Testis (tissue), 3 donors: ENCODE data around the gene ZGPAT. TPM values are rescaled to one million over a fixed set of nuclear protein-coding genes. Genes with fewer than 3 reads are reported as not detected.

ENCODE experiments used
- DNase-seq: peaks from one replicate; pipeline ENCODE4 v3.0.0-alpha.2; 2019
- H3K27ac ChIP-seq, 2 donors: fragments of 200-600 bp; sonication (generic); one replicate each; pipeline ENCODE4 v1.5.1; 2019
- H3K27me3 ChIP-seq: fragments of 200-600 bp; sonication (generic); one replicate; pipeline ENCODE4 v1.5.1; 2019
- H3K36me3 ChIP-seq: fragments of 200-600 bp; sonication (generic); one replicate; pipeline ENCODE4 v1.5.1; 2017; ENCODE audit warnings: low read depth; ENCODE audit errors: missing control alignments
- H3K4me1 ChIP-seq: fragments of 200-600 bp; sonication (generic); one replicate; pipeline ENCODE4 v1.5.1; 2019
- H3K4me3 ChIP-seq, 2 donors: fragments of 200-600 bp; sonication (generic); one replicate each; pipeline ENCODE4 v1.5.1; 2017 to 2019
- H3K9me3 ChIP-seq: fragments of 200-600 bp; sonication (generic); one replicate; pipeline ENCODE4 v1.5.1; 2017
- POLR2A ChIP-seq: fragments of 450-650 bp; IDR thresholded peaks from one replicate; pipeline ENCODE4 v1.6.1; 2017; ENCODE audit warnings: antibody characterized with exemption, mild to moderate bottlenecking, moderate library complexity
- WGBS, 2 donors: methylation state at CpG; one replicate each; pipeline ENCODE4 v1.1.5; 2018; 5-methylcytosine and 5-hydroxymethylcytosine counted together
- intact Hi-C: fragments of 100-400 bp; cut with DNase I; formaldehyde crosslinking; loops from one replicate; pipeline ENCODE4 v1.15.1; 2023; ENCODE audit warnings: low total_unique reads
- polyA plus RNA-seq: library from polyadenylated mRNA; stranded (reverse); fragments of 350-450 nt; fragmentation: Illumina TruSeq; extraction: RNeasy Lipid Tissue Mini Kit (QIAGEN cat#74804); gene quantifications from one replicate; pipeline ENCODE4 v1.2.3, GENCODE V29; 2014; ENCODE audit warnings: low read depth, low replicate concordance; ENCODE audit not compliant: insufficient read depth
- total RNA-seq, 2 donors: library from RNA; depleted of rRNA; stranded (reverse); fragments of >200 nt; gene quantifications; one replicate each; pipeline ENCODE4 v1.2.3, GENCODE V29; 2016
- TF ChIP-seq, protein P1 (sequence below), 3 experiments: fragments of 450-650 bp in 2 of 3; fragments of 200-600 bp in 1 of 3; sonication (generic) in 1 of 3; IDR thresholded peaks; one replicate each; pipeline ENCODE4 v1.5.1; 2016 to 2019; ENCODE audit warnings: antibody characterized with exemption in 3 of 3, mild to moderate bottlenecking in 2 of 3, moderate library complexity in 1 of 3

ZGPAT gene
- total and polyA plus RNA-seq, 3 donors from 2014 or later = 43.1 to 57.3 (median 53.1) TPM

GRCh38 chr20:63696306-63696627 lies 11.6 kb upstream of the ZGPAT start:
- no peak overlapping the region for H3K27ac ChIP-seq
- no peaks in the 10 kb centered on the region for H3K36me3 ChIP-seq
- no peaks in the 10 kb centered on the region for H3K27me3 ChIP-seq
- TF ChIP-seq, protein P1, sequence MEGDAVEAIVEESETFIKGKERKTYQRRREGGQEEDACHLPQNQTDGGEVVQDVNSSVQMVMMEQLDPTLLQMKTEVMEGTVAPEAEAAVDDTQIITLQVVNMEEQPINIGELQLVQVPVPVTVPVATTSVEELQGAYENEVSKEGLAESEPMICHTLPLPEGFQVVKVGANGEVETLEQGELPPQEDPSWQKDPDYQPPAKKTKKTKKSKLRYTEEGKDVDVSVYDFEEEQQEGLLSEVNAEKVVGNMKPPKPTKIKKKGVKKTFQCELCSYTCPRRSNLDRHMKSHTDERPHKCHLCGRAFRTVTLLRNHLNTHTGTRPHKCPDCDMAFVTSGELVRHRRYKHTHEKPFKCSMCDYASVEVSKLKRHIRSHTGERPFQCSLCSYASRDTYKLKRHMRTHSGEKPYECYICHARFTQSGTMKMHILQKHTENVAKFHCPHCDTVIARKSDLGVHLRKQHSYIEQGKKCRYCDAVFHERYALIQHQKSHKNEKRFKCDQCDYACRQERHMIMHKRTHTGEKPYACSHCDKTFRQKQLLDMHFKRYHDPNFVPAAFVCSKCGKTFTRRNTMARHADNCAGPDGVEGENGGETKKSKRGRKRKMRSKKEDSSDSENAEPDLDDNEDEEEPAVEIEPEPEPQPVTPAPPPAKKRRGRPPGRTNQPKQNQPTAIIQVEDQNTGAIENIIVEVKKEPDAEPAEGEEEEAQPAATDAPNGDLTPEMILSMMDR (IDR thresholded peaks at IDR 0.05) = no peak
- no peak for TF ChIP-seq POLR2A
- no peaks in the 10 kb centered on the region for H3K9me3 ChIP-seq
- intact Hi-C loops = no loop called here
- no peak overlapping the region for H3K4me3 ChIP-seq
- peaks cover 19% of the 10 kb centered on the region for H3K4me1 ChIP-seq
- WGBS, 2 donors = 59% methylated on average over 6 of the region's 6 CpGs; no CpG with 5 or more reads in 1 of the 2 donors
- DNase-seq = no peak

DNA sequence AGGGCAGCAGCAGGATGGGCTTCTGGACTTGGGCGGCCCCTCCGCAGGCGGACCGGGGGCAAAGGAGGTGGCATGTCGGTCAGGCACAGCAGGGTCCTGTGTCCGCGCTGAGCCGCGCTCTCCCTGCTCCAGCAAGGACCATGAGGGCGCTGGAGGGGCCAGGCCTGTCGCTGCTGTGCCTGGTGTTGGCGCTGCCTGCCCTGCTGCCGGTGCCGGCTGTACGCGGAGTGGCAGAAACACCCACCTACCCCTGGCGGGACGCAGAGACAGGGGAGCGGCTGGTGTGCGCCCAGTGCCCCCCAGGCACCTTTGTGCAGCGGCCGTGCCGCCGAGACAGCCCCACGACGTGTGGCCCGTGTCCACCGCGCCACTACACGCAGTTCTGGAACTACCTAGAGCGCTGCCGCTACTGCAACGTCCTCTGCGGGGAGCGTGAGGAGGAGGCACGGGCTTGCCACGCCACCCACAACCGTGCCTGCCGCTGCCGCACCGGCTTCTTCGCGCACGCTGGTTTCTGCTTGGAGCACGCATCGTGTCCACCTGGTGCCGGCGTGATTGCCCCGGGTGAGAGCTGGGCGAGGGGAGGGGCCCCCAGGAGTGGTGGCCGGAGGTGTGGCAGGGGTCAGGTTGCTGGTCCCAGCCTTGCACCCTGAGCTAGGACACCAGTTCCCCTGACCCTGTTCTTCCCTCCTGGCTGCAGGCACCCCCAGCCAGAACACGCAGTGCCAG lies 11.0 kb upstream of the ZGPAT start, which contains the start of gene TNFRSF6B:
Gene TNFRSF6B, plus strand, starts transcription at position 25 of the 729 bp plus-strand sequence. Its CDS starts 116 bp downstream, at position 141.
- no peak within 1 kb of the TSS for H3K27ac ChIP-seq
- WGBS, 2 donors = 69 to 70% methylated on average over 24 to 52 of the region's 52 CpGs
- H3K4me3 ChIP-seq = no peak within 1 kb of the TSS
- TF ChIP-seq, protein P1 (IDR thresholded peaks at IDR 0.05) = no peak
- TF ChIP-seq POLR2A = no peak
- no peaks in the 10 kb centered on the region for H3K36me3 ChIP-seq
- no peaks in the 10 kb centered on the region for H3K27me3 ChIP-seq
- no peaks in the 10 kb centered on the region for H3K9me3 ChIP-seq
- intact Hi-C loops = no loop called here
- H3K4me1 ChIP-seq = peaks cover 19% of the 10 kb centered on the region
- DNase-seq = no peak

DNA sequence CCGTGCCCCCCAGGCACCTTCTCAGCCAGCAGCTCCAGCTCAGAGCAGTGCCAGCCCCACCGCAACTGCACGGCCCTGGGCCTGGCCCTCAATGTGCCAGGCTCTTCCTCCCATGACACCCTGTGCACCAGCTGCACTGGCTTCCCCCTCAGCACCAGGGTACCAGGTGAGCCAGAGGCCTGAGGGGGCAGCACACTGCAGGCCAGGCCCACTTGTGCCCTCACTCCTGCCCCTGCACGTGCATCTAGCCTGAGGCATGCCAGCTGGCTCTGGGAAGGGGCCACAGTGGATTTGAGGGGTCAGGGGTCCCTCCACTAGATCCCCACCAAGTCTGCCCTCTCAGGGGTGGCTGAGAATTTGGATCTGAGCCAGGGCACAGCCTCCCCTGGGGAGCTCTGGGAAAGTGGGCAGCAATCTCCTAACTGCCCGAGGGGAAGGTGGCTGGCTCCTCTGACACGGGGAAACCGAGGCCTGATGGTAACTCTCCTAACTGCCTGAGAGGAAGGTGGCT lies 10.4 kb upstream of the ZGPAT start:
- H3K27ac ChIP-seq = no peak overlapping the region
- WGBS, 2 donors = 61 to 78% methylated on average over 4 to 7 of the region's 7 CpGs
- H3K9me3 ChIP-seq = no peaks in the 10 kb centered on the region
- no peaks in the 10 kb centered on the region for H3K27me3 ChIP-seq
- intact Hi-C loops = no loop called here
- H3K4me1 ChIP-seq = peaks cover 19% of the 10 kb centered on the region
- no peak for TF ChIP-seq POLR2A
- TF ChIP-seq, protein P1 (IDR thresholded peaks at IDR 0.05) = no peak
- no peaks in the 10 kb centered on the region for H3K36me3 ChIP-seq
- H3K4me3 ChIP-seq = no peak overlapping the region
- no peak for DNase-seq

DNA sequence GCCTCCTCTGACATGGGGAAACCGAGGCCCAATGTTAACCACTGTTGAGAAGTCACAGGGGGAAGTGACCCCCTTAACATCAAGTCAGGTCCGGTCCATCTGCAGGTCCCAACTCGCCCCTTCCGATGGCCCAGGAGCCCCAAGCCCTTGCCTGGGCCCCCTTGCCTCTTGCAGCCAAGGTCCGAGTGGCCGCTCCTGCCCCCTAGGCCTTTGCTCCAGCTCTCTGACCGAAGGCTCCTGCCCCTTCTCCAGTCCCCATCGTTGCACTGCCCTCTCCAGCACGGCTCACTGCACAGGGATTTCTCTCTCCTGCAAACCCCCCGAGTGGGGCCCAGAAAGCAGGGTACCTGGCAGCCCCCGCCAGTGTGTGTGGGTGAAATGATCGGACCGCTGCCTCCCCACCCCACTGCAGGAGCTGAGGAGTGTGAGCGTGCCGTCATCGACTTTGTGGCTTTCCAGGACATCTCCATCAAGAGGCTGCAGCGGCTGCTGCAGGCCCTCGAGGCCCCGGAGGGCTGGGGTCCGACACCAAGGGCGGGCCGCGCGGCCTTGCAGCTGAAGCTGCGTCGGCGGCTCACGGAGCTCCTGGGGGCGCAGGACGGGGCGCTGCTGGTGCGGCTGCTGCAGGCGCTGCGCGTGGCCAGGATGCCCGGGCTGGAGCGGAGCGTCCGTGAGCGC lies 9.8 kb upstream of the ZGPAT start:
- no peak overlapping the region for H3K4me3 ChIP-seq
- 84 to 90% methylated on average over 24 to 40 of the region's 40 CpGs for WGBS, 2 donors
- no peaks in the 10 kb centered on the region for H3K9me3 ChIP-seq
- no peaks in the 10 kb centered on the region for H3K36me3 ChIP-seq
- H3K4me1 ChIP-seq = peaks cover 19% of the 10 kb centered on the region
- no peak for DNase-seq
- TF ChIP-seq, protein P1 (IDR thresholded peaks at IDR 0.05) = no peak
- no peak for TF ChIP-seq POLR2A
- intact Hi-C loops = no loop called here
- no peak overlapping the region for H3K27ac ChIP-seq
- H3K27me3 ChIP-seq = no peaks in the 10 kb centered on the region
